Right lobe of liver (tissue), 4 donors: ENCODE data around the gene WASF3.

Source experiments
- CTCF ChIP-seq, 4 donors: fragments of 200-600 bp in 3 of 4; fragments of 450-650 bp in 1 of 4; IDR thresholded peaks; one replicate each; pipeline versions ENCODE4 v1.5.1 to v1.8.0; 2016 to 2022; ENCODE audit warnings: antibody characterized with exemption in 4 of 4, mild to moderate bottlenecking in 2 of 4
- POLR2A ChIP-seq: fragments of 450-650 bp; IDR thresholded peaks from one replicate; pipeline ENCODE4 v1.6.1; 2017; ENCODE audit warnings: antibody characterized with exemption, mild to moderate bottlenecking
- donor health status: DM: no; HTN: no; CAD: no.
- donor health status: DM: no; HTN: no; CAD: no.
- donor health status: DM: no; HTN: yes; CAD: no.

- TF ChIP-seq CTCF (IDR thresholded peaks at IDR 0.05) (no peak), POLR2A (no peak)
These were observed 48.0 kb upstream of the WASF3 start for GRCh38 chr13:26509491-26509890.
